GM04504 (cell line): ENCODE results near the gene IRF2.

Experiments
- DNase-seq: peaks from one replicate; pipeline ENCODE4 v3.0.0-alpha.2; 2012; ENCODE audit warnings: low read depth

The IRF2 gene

DNA sequence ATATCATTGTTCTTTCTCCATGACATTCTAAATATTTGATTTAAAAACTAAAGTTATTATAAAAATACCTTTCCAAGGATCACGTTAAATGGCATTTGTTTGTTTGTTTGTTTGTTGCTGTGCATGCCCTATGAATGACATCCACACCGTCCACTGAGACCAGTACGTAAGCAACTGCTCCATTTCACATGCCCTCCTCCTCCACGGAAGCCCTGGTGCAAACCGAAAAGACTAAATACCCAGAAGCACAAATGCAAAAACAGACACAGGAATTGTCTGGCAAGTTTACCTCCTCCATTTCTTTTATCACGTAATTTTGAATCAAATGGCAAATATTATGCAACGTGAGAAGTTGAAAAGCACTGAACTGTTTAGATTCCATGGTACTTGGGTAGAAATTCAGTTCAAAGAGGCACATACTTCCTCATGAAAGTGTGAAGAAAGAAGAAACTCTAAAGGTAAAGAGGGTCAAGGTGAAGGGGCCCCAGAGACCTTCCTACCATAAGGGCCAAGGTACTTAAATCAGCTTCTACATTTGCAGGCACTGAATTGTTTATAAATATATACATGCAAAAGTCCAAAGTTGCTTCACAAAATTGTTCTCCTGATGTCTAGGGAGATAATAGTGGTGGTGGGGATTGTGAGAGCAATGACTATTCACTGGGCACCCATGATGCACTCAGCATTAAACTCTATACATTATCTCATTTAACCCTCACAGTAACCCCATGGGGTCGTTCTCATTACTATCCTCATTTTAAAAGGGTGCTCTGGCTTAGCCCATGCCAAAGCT, 23.4 kb downstream of the IRF2 start:
- DNase-seq, result no peak

DNA sequence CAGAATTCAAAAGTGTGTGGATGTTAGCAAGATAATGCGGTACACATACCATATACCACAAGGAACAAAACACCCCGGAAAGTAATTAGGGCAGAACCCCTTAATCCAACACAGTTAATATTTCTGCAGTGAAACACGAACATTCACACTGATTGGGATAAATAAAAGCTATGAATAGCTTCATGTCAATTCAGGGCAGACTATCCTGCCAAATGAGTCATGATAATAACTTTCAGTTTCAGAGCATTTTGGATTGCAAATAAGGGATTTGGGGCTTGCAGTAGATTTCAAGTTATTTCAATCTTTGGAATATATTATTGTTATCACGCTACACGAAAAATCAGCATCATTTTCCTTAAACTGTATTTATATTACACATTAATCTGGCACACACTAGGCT, 24.3 kb downstream of the IRF2 start:
- peak; percentile 40 for DNase-seq

DNA sequence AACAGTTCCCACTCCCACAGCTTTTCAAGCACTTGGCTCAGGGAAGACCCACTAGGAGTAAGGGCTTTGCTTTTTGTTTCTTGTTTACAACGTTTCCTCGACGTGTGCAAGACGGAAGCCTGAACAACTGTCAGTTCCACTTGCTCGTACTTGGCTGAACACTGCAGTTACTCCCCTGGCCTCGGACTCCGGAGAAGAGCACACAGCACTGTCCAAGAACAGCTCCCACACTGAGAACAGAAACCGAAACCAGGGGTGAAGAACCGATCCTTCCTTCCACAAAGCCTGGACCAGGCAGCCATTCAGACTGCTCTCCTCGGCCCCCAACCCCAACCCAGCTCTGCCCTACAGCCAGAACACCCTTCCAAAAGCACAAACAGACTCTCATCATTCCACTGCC, 25.5 kb downstream of the IRF2 start:
- DNase-seq, result no peak

DNA sequence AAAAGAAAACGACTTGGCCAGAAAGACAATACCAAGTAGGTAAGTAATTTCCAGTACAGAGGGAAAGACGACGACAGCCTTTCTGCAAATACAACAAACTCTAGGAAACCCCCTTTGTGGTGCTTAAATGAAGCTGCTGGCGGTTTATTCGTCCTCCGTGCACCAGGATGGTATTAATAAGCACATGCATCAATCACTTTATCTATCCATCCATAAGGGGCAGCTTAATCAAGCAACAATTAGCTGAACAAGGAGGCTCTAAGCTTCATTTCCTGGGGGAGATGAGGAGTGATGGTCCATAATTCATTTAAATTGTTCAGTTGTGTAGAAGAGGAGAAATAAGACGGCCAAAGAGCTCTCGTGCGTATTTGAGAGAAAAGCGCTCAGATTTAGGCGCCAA, 26.2 kb downstream of the IRF2 start:
- DNase-seq, result no peak

DNA sequence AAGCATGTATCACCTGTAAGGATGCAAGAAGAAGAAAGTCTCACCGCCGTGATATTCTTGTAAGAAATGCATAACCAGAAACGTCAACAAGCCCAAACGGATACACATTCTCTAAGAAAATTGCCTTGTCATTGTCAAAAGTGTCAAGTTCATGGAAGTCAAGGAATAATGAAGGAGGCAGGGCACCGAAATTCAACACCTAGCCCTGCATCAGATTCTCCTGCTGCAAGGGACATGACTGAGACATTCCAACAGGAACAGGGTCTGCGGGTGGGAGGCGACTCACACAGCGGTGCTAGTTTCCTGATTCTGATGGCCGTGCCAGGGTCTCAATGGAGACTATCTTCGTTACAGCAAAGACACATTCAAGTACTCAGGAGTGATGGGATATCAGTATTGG, 26.7 kb downstream of the IRF2 start:
- no peak for DNase-seq

DNA sequence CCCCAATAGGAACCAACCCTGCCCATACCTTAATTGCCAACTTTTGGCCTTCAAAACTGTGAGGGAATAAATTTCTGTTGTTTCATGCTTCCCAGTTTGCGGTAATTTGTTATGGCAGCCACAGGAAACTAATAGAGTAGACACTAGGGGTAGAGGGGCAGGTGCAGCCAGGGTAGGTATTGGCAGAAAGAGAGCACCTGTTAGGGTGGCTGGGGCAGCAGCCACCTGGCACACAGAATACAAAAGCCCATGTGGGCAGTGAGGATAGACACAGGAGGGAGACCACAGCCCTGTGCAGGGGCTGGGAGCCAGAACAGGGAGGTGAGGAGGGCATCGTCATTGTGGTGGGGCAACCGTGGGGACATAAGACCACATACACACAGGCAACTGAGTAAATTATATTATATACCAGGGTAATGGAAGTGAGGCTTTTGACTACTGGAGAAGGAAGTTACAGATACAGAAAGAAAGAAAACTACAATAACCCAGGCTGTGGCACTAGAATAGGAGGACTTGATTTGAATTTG, 28.2 kb downstream of the IRF2 start:
- DNase-seq, result no peak

DNA sequence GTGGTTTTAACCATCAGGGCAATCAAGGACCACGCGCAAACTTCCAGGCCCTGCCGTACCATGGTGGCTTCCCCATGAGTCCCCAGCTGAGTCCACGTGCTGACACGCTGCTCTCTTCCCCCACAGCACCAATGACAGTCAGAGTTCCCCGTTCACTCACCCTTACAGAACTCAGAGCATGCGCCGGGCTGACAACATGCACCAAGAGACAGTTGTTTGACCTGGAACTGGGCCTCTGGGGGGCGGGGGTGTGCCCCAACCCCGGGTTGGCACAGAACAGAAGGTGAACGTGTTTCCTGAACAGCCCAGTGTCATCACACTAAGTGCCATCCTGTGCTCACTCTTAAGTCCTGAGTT, 29.4 kb downstream of the IRF2 start:
- DNase-seq, result no peak

DNA sequence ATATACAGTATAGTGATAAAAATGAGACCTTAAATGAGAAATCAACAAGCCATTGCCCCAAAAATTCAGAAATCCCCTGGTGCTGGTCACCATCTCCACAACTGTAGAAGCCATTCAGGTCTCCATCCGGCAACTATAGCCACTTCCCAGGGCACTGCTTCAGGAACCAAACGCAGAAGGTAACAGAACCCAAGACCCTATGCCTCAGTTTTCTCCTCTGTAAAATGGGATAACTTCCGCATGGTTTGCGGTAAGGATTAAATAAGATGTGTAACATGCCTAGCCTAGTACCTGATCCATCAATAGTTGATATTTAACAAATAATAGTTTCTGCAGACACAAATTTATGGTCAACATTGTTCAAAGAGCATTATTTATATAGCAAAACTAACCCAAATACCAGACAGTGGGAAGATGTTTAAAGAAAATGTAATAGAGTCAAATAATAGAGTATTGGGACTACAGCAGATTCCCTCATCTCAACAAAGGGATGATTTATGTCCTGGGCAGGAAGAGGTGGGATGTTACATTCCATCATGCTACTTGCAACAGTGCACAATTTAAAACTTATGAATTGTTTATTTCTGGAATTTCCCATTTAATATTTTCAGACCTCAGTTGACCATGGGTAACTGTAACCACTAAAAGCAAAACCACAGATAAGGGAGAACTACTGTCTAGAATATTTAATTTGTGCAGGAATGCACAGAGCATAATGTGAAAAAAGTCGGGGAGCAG, 30.0 kb downstream of the IRF2 start:
- DNase-seq, result no peak

DNA sequence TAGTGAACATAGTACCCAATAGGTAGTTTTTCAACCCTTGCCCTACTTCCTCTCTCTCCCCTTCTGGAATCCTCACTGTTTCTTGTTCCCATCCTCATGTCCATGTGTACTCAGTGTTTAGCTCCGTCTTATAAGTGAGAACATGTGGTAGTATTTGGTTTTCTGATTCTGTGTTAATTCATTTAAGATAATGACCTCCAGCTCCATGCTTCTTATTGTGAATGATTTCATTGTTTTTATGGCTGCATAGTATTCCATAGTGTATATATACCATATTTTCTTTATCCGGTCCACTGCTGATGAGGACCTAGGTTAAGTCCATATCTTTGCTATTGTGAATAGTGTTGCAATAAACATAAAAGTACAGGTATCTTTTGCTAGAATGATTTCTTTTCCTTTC, 31.0 kb downstream of the IRF2 start:
- no peak for DNase-seq

DNA sequence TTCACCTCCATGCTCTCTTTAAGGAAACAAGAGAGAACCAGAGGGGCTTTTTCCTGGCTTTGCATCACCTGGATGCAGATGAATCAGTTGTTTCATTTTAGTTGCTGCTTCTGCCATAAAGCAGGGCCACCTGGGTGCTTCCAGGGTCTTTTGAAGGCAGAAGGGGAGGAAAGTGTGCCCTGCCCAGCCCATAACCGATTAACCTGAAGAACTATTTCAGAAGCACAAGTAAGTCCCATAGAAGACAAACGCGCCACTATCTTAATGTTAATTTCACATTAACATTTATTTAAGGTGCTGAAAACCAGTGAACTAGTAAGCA, 32.1 kb downstream of the IRF2 start:
- no peak for DNase-seq

DNA sequence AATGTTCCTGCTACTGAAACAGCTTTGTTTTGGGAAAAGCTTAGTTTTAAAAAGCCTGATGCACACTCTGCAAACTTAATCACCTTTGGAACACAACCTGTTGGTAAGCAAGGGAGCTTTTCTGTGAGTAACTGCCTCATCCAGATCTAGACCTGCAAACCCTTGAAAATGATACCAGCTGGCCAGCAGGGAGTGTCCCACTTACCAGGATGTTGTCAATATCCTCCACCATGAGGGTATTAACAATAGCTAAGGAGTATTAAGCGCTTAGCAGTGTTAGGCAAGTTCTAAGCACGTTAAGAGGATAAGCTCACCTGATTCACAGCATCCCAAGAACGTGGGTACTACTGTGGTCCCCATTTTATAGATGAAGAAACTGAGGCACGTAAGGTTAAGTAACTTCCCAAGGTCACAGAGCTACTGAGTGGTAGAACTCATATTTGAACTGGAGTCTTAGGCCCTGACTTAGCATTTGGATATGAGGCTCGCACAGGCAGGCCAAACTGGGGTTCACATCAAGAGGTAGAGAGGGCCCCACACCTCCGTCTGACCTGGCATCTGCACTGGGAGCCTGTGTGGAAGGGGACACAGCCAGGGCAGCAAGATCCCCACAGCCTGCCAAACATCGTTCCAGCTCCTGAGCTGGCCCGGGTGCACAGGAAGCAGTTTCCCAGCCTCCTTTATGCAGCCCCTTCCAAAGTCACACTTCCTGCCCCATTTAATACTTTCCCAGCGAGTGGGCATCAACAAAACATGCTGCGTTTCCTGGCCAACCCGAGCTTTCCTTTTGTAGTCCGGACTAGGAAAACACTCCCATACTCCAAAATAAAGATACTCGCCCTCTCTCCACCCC, 32.7 kb downstream of the IRF2 start:
- DNase-seq, result no peak

DNA sequence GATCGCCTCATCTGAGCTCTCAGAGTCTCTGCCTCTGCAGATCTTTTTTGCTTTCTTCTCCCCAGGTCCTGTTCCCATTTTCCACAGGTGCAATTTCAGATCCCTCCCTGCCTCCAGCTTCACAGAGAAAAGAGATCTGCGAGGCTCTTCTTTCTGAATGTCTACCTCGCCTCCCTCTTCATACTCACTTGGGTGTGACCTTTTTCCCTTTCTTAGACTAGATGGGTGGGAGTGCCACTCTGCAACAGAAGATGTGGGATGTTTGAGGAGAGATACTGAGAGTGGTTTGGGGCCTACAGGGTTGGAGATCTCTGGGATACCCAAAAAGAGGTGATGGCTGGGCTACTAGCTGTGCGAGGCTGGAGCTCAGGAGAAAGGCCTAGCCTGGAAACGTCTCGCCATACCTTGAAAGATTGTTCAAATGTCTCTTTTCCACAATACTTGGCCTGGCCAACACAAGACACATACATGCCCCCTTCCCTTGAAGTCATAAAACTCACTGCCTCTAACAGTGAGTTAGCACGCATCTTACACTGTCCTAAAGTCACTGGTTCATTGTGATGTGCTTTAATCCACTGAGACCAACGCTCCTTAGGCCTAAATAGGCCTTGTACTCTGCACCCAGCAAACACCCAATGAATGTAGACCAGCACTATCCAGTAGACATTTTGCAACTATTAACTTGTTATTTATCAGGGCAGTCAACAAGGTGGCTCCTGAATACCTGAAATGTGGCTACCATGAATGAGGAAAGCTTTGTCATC, 33.6 kb downstream of the IRF2 start:
- no peak for DNase-seq

DNA sequence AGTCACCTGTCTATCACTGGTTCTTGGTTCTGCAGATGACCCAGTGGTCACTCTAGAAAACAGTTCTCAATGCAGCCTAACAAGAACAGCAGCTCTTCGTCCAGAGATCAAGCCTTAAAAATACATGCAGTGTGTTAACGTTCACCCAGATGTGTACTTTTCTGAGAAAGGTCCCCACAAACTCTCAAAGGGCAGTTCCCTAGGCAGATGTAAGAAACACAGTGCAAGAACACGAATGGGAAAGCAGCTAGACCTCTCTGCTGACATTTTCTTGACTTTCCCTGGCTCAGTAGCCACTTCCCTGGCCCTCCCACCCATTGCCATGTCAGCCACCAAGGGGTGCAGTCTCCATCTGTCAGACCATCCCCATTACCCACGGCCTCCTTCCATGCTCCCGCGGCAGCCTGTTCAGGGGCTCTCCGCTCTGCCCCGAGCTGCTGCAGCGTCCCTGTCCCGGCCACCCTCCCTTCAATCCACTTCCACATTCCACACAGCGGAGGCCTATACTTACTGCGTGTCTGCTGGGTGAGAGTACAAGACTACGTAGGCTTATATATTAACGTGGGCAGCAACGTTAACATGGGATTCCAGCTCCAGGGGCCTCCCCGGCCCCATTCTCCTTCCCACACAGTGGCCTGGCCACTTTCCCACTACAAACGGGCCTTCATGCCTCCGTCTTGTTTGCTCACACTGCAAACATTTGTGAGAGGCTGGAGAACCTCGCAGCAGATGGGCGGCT, 34.3 kb downstream of the IRF2 start:
- no peak for DNase-seq

DNA sequence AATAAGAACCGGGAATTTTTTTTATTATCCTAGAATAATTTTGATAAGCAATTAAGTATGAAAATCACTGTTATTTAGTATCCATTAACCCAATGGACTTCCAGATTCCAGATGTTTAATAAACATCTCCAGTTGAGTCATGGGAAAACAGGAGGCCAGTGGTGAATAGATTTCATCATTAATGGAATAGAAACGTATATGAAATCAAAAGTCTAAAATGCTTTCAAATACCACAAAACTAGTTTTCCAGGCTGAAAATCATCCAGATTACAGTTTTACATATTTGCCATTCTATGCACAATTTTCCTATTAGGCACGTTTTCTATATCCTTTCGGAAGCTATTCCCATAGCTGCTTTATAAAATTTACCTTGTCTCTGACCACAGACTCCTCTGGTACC, 35.0 kb downstream of the IRF2 start:
- DNase-seq, result no peak

DNA sequence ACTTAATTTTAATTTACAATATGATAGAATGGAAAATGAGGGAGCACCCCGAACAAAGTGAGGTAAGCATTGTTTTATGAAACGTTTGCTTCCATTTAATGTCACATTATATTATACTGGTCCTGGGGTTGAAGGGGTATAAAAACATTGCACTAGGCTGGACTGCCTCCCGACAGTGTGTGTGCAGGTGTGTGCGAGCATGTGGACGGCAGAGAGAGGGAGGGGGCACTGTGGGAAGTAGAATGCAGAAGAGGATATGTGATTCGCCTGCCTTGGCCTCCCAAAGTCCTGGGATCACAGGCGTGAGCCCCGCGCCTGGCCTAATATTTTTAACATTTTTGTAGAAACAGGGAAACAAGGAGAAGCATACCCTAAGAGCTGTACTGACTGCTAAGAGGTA, 36.0 kb downstream of the IRF2 start:
- DNase-seq, result no peak

DNA sequence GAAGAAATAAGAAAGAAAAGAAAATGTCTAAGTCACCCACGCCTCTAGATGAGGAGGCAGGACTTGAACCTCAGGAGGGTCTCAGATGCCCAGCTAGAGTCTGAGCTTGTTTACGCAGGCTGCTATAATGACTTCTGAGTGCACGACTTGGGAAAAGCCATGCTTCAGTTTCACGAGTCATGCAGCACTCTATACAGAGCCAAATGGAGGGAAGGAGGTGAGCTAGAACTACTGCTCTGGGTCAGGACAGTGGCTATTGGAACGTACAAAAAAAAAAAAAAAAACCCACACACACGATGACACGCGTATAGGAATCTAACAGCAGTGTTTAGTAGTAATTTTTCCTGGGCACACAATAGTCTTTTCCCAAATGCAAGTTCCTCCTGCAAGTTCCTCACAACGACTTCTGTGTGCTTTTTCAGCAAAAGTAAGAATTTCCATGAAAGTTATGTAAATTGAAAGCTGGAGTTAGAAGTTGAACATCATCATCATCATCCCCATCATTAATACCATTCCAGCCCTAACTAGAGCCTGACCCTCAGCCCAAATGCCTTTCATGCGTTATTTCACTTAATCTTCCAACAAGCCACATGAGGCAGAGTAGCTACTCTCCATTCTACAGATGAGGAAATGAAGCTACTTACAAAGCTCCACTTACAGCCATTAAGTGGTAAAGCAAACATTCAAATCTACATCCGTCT, 36.6 kb downstream of the IRF2 start:
- no peak for DNase-seq

DNA sequence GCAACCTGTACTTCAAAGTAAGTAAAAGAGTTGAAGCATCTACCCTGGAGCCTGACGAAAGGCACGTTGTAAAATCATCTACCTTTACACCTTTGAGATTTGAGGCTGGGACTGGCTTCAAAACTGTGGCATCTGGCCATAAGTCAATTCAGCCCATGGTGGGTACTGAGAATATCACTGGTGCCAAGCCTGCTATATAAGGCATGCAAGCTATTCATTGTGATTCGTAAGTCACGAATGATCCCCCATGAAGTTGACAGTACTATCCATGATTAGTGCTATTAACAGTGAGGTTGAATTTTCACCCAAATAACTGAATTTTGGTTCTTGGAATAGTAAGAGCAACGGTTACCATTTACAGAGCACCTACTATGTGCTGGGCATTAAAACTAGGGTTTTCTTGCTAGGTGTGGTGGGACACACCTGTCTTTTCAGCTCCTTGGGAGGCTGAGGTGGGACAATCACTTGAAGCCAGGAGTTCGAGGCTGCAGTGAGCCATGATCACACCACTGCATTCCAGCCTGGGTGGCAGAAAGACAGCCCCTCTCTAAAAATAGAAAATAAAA, 39.8 kb downstream of the IRF2 start:
- no peak for DNase-seq

DNA sequence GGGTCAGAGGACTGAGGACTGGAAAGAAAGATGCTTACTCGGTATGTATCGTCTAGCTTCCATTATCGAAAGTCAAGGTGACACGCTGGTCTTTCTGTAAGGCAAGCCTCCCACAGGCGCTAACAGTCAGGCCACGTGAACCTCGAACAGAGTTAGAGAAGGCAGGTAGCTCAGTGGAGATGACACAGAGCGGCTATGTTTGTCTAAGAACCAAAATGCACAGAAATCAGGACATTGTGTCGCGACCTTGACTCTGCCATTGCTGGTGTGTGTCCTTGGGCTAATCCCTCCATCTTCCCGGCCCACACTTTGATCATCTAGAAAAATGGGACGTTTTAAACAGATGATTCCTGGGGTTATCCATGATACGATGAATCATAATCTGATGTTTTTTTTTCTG, 40.3 kb downstream of the IRF2 start:
- no peak for DNase-seq

DNA sequence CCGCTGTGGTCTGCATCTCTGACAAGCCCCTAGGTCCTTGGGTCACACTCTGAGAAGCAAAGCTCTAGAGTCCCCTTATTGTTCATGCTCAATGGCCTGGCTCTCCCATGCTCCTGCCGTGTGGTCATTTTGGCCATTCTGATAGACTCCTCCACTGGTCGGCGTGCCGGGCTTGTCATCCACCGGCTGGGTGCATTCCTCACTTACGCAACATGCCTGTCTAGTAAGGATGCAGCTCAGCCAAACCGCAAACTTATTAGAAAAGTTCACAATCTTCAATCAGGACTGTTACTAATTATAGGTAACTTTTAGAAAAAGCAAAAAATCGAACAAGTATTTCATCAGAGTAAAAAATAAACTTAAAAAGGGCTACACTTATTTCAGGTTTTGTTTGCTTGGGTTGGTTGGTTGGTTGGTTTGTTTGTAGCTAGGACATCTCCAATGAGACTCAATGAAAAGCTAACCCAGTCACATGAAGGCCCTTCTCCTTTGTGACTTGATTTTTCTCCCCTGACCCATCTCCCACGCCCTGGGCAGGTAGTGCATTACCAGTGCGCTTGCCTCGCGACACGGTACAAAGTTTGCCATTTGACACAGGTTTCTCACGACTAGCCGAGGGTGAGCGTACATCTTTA, 41.0 kb downstream of the IRF2 start:
- DNase-seq, result no peak
